ENCODE measurements around the gene PCED1B. TPM values are rescaled to one million over a fixed set of nuclear protein-coding genes. Genes with fewer than 3 reads are reported as not detected.

Gene PCED1B
- total RNA-seq, 1 donor from 2014 or later: 65.4 TPM

- ChIA-PET POLR2A (interaction anchor here (0.5 to 0.9 kb wide), 2 partner anchors 9 to 160 kb away, joined by 3 to 5 read pairs; no protein-coding TSS in a partner anchor), CTCF (interaction anchor here (0.7 kb wide), 1 partner anchor 11 kb away, joined by 3 read pairs; no protein-coding TSS in a partner anchor)
- H3K4me1 Mint-ChIP-seq: peaks cover 31% of the 10 kb centered on the region
- ATAC-seq (ENCODE audit: low read depth) (no peak), DNase-seq (no peak)
- TF ChIP-seq CTCF (IDR thresholded peaks at IDR 0.05): no peak
- no peak overlapping the region for H3K4me3 Mint-ChIP-seq
- peaks cover 60% of the 10 kb centered on the region for H3K36me3 Mint-ChIP-seq (ENCODE audit: low read depth)
- peak overlapping the region; percentile 47 for H3K27ac Mint-ChIP-seq
- intact Hi-C loops (cut with micrococcal nuclease): no loop called here
- no peaks in the 10 kb centered on the region for H3K9me3 Mint-ChIP-seq
- H3K27me3 Mint-ChIP-seq: no peaks in the 10 kb centered on the region
Observed at GRCh38 chr12:47237751-47238211, 158.4 kb downstream of the PCED1B start.

DNA sequence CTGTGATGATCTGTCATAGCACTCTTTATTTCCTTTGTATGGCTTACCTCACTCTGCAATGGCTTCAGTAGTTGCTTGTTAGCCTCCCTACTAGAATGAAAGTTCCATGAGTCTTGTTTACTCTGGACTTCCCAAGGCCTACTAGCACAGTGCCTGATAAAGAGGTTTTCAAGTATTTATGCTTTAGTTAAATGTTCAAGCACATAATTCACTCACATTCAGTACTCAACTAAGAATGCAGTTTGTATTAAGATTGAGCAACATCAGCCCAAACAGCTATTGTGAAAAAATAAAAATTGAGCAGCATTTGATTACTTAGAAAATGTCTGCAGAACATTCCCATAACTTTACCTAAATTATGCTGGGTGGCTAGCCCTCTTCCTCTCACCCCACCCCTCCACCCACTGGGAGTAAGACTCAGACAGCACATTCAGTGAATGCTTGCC is 159.3 kb downstream of the PCED1B start:
- ChIA-PET POLR2A (interaction anchor here (0.5 kb wide), 1 partner anchor 19 kb away, joined by 3 read pairs; no protein-coding TSS in a partner anchor), CTCF (no interaction called here)
- H3K27ac Mint-ChIP-seq: peak overlapping the region; percentile 47
- H3K9me3 Mint-ChIP-seq: no peaks in the 10 kb centered on the region
- DNase-seq (no peak), ATAC-seq (ENCODE audit: low read depth) (no peak)
- no peaks in the 10 kb centered on the region for H3K27me3 Mint-ChIP-seq
- no peak for TF ChIP-seq CTCF (IDR thresholded peaks at IDR 0.05)
- intact Hi-C loops (cut with micrococcal nuclease): no loop called here
- H3K4me3 Mint-ChIP-seq: no peak overlapping the region
- H3K4me1 Mint-ChIP-seq: peaks cover 27% of the 10 kb centered on the region
- H3K36me3 Mint-ChIP-seq (ENCODE audit: low read depth): peaks cover 53% of the 10 kb centered on the region

- Mint-ChIP-seq H3K27me3 (no peaks in the 10 kb centered on the region), H3K36me3 (ENCODE audit: low read depth) (peaks cover 23% of the 10 kb centered on the region), H3K4me1 (peaks cover 18% of the 10 kb centered on the region), H3K9me3 (no peaks in the 10 kb centered on the region), H3K4me3 (no peak overlapping the region), H3K27ac (no peak overlapping the region)
- intact Hi-C loops (cut with micrococcal nuclease): no loop called here
- TF ChIP-seq CTCF (IDR thresholded peaks at IDR 0.05): no peak
- no peak for ATAC-seq (ENCODE audit: low read depth)
- no peak for DNase-seq
- CTCF ChIA-PET: interaction anchor here (1.4 kb wide), 1 partner anchor 155 kb away, joined by 5 read pairs; no protein-coding TSS in a partner anchor
- POLR2A ChIA-PET: interaction anchor here (0.7 to 1.3 kb wide), 2 partner anchors 13 to 14 kb away, joined by 3 to 8 read pairs; no protein-coding TSS in a partner anchor
Observed at GRCh38 chr12:47242426-47242825, 163.0 kb downstream of the PCED1B start.

- DNase-seq (no peak), ATAC-seq (ENCODE audit: low read depth) (no peak)
- POLR2A ChIA-PET: no interaction called here
- Mint-ChIP-seq H3K36me3 (ENCODE audit: low read depth) (peaks cover 23% of the 10 kb centered on the region), H3K27me3 (no peaks in the 10 kb centered on the region), H3K4me1 (peaks cover 5% of the 10 kb centered on the region), H3K27ac (no peak overlapping the region), H3K9me3 (no peaks in the 10 kb centered on the region), H3K4me3 (no peak overlapping the region)
- TF ChIP-seq CTCF (IDR thresholded peaks at IDR 0.05): no peak
- intact Hi-C loops (cut with micrococcal nuclease): no loop called here
- CTCF ChIA-PET: interaction anchor here (0.7 kb wide), 1 partner anchor 212 kb away, joined by 3 read pairs; no protein-coding TSS in a partner anchor
Observed at GRCh38 chr12:47244835-47245234, 165.4 kb downstream of the PCED1B start.

DNA sequence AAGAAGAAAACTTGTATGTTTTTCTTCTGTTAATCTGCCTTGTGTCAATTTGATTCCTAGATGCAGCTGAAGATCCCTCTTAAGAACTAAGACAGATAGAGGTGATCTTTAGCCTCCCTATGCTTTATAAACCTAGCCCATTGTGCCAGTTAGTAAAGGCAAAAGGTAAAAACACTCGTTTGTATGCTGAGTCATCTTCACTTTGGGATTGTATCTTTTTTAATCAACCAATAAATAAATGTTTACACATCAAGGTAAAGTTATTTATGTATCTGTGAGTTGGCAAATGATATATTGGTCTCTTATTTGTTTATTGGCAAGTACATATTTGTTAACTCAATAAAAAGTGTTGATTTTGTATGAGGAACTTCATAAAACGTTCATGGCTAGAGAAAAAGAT is 166.2 kb downstream of the PCED1B start:
- Mint-ChIP-seq H3K4me3 (no peak overlapping the region), H3K27me3 (no peaks in the 10 kb centered on the region), H3K9me3 (no peaks in the 10 kb centered on the region), H3K27ac (no peak overlapping the region), H3K36me3 (ENCODE audit: low read depth) (peaks cover 26% of the 10 kb centered on the region), H3K4me1 (peaks cover 4% of the 10 kb centered on the region)
- ATAC-seq (ENCODE audit: low read depth) (no peak), DNase-seq (no peak)
- CTCF ChIA-PET: no interaction called here
- TF ChIP-seq CTCF (IDR thresholded peaks at IDR 0.05): no peak
- POLR2A ChIA-PET: no interaction called here
- intact Hi-C loops (cut with micrococcal nuclease): no loop called here

Measured in activated B cell treated with CpG ODN at 0.5 μM for 24 hours (primary cell).